ENCODE data around the gene ARHGEF12. TPM values are rescaled to one million over a fixed set of nuclear protein-coding genes. Genes with fewer than 3 reads are reported as not detected.

The ARHGEF12 gene
- total RNA-seq, 4 donors from 2014 or later = 99.7 to 135 (median 112) TPM

DNA sequence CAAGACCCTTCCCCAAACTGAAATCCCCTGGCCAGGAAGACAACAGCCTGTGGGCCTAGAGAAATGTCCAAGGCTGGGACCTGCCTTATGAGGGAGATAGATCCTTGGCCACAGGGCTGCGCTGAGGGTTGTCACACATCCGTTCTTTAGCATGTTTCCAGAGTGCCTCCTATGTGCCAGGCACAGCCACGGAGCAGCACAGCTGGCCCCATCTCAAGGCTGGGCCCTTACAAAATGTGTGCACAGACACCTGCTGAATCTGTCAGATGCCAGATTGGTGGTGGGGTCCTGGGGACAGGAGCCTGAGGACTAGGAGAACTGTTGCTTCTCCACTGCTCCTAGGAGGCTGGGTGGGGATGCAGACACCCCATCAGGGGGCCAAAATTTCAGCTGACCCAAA, 186.5 kb downstream of the ARHGEF12 start:
- no peak for ATAC-seq
- WGBS, 2 donors (ENCODE audit: low coverage in 1 of 2) = 89% methylated on average over 3 of the region's 3 CpGs; no CpG with 5 or more reads in 1 of the 2 donors

DNA sequence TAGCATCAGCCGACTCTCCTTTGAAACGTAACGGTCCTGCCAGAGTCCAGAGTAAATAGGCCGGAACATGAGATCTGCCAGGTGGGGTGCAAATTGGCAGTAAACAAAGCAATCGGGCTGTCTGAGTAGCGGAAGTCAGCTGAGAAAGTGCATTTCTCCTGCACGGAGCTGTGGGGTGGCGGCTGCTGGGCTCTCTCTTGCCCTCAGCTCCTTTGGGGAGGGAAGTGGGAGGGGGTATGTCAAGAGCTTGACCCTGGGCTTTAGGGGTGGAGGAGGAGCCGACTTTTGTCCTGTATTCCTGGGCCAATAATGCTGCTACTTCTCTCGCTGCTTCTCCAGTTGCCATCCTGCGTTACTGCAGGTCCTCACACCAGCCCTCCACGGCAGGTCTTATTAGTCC, 187.0 kb downstream of the ARHGEF12 start:
- Histone ChIP-seq H3K4me3 (no peak overlapping the region), H3K36me3 (no peaks in the 10 kb centered on the region), H3K27ac (no peak overlapping the region), H3K9me3 (no peaks in the 10 kb centered on the region), H3K27me3 (peaks cover 43% of the 10 kb centered on the region), H3K4me1 (peaks cover 0 to 8% (median 0%) of the 10 kb centered on the region in 3 donors)
- no peak for ATAC-seq
- WGBS, 2 donors (ENCODE audit: low coverage in 1 of 2) = 34 to 35% methylated on average over 4 to 6 of the region's 12 CpGs
- TF ChIP-seq EP300 (IDR thresholded peaks at IDR 0.05) (no peak), POLR2AphosphoS5 (IDR thresholded peaks at IDR 0.05) (no peak), POLR2A (IDR thresholded peaks at IDR 0.05) (no peak)
- TF ChIP-seq, protein P1, sequence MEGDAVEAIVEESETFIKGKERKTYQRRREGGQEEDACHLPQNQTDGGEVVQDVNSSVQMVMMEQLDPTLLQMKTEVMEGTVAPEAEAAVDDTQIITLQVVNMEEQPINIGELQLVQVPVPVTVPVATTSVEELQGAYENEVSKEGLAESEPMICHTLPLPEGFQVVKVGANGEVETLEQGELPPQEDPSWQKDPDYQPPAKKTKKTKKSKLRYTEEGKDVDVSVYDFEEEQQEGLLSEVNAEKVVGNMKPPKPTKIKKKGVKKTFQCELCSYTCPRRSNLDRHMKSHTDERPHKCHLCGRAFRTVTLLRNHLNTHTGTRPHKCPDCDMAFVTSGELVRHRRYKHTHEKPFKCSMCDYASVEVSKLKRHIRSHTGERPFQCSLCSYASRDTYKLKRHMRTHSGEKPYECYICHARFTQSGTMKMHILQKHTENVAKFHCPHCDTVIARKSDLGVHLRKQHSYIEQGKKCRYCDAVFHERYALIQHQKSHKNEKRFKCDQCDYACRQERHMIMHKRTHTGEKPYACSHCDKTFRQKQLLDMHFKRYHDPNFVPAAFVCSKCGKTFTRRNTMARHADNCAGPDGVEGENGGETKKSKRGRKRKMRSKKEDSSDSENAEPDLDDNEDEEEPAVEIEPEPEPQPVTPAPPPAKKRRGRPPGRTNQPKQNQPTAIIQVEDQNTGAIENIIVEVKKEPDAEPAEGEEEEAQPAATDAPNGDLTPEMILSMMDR (IDR thresholded peaks at IDR 0.05) = no peak

More for the DNA sequence above, 186.5 kb downstream of the ARHGEF12 start:
- Histone ChIP-seq H3K27ac (no peak overlapping the region), H3K4me3 (no peak overlapping the region), H3K9me3 (no peaks in the 10 kb centered on the region), H3K36me3 (no peaks in the 10 kb centered on the region), H3K27me3 (peaks cover 38% of the 10 kb centered on the region), H3K4me1 (peaks cover 0 to 8% (median 0%) of the 10 kb centered on the region in 3 donors)
- TF ChIP-seq POLR2AphosphoS5 (IDR thresholded peaks at IDR 0.05) (no peak), POLR2A (IDR thresholded peaks at IDR 0.05) (no peak), EP300 (IDR thresholded peaks at IDR 0.05) (no peak)
- TF ChIP-seq, protein P1 (IDR thresholded peaks at IDR 0.05) = no peak

DNA sequence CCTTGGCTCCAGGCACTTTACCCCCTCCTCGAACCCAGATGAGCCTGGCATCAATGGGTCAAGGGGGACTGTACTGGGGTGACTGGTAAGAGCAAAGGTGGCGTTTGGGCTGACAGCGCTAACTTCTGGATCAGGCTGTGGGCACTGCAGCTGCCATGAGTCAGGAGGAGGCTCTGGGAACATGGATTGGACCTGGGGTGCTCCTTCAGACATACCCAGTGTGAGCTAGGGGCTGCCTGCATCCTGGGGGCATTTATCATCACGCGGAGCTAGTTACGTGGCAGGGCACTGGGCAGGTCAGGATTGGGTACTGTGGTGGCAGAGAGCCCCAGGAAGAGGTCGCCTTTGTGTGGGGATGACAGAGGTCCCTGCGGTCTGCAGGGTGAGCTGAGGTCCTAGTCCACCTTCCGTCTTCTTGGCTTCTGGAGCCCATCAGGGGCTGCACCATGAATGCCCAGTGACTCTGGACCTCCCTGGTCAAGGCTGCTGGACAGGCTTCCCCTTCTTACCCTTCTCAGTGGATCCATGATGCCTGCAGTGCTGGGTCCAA, 188.4 kb downstream of the ARHGEF12 start:
- Histone ChIP-seq H3K27ac (no peak overlapping the region), H3K9me3 (no peaks in the 10 kb centered on the region), H3K27me3 (peaks cover 57% of the 10 kb centered on the region), H3K36me3 (no peaks in the 10 kb centered on the region), H3K4me3 (no peak overlapping the region), H3K4me1 (peaks cover 0 to 8% (median 0%) of the 10 kb centered on the region in 3 donors)
- WGBS, 2 donors (ENCODE audit: low coverage in 1 of 2) = no CpG with 5 or more reads among the region's 9 CpGs
- TF ChIP-seq EP300 (IDR thresholded peaks at IDR 0.05) (no peak), POLR2A (IDR thresholded peaks at IDR 0.05) (no peak), POLR2AphosphoS5 (IDR thresholded peaks at IDR 0.05) (no peak)
- TF ChIP-seq, protein P1 (IDR thresholded peaks at IDR 0.05) = no peak
- no peak for ATAC-seq

DNA sequence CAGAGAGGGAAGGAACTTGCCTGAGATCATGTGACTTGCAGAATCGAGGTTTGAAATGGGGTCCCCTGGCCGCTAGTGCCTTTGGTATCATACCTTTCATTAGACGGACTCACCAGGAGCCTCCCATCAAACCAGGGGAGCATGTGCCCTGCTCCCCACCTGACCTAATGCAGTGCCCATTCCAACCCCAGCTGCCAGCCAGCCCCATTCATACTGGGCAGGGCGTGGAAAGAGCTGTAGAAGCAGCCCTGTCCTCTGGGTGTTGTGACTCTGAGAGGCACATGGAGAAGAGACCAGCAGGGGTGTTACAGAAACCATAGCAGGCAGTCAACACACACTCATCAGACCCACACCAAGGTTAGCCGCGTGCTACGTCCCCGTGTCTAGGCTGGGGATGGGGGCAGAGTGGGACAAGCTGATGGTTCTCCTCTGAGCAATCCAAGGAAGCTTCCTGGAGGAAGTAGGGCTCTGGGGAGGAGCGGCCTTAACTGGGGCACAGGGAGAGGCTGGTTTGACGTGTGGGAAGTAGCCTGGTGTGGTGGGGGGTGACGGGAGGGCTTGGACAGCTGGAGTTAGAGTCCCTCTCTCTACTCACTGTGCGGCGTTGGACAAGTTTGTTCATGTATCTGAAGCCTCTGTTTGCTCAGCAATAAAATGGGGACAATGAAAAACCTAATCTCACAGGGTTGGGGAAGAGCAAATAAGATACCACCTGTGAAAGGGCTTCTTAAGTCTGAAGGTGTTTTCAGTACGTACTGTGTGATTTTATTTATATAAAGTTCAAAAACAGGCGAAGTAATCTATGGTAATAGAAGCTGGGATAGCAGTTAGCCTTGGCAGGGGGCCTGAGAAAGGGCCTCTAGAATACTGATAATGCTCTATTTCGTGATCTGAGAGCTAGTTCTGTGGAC, 189.3 kb downstream of the ARHGEF12 start:
- peaks cover 60% of the 10 kb centered on the region for H3K27me3 ChIP-seq

More for the DNA sequence above, 189.3 kb downstream of the ARHGEF12 start:
- no peak overlapping the region for H3K4me3 ChIP-seq
- TF ChIP-seq POLR2AphosphoS5 (IDR thresholded peaks at IDR 0.05) (no peak), EP300 (IDR thresholded peaks at IDR 0.05) (no peak), POLR2A (IDR thresholded peaks at IDR 0.05) (no peak)
- TF ChIP-seq, protein P1 (IDR thresholded peaks at IDR 0.05) = no peak
- no peaks in the 10 kb centered on the region for H3K36me3 ChIP-seq
- H3K4me1 ChIP-seq = peaks cover 0 to 8% (median 0%) of the 10 kb centered on the region in 3 donors
- no peaks in the 10 kb centered on the region for H3K9me3 ChIP-seq
- WGBS, 2 donors (ENCODE audit: low coverage in 1 of 2) = 86 to 90% methylated on average over 6 to 8 of the region's 16 CpGs
- ATAC-seq = no peak
- H3K27ac ChIP-seq = no peak overlapping the region
